SK-N-MC (cell line): ENCODE results near the gene HJURP.
"Not testable (repeated sequence)": the region's sequence is repeated elsewhere in the genome, so short reads cannot be mapped to it uniquely, and the experiment has no call there.

Source experiments
- DNase-seq: peaks from one replicate; pipeline ENCODE4 v3.0.0-alpha.2; 2011; ENCODE audit warnings: low read depth, low spot score
- H3K27ac ChIP-seq: fragments of 200-600 bp; sonication (generic); 2 replicates; pipeline ENCODE4 v1.5.1; 2016; ENCODE audit warnings: mixed run types
- H3K36me3 ChIP-seq: fragments of 200-600 bp; sonication (generic); 2 replicates; pipeline ENCODE4 v1.6.1; 2017; ENCODE audit warnings: antibody characterized with exemption, low read length, mixed read lengths; ENCODE audit not compliant: insufficient read depth
- H3K4me3 ChIP-seq: fragments of 200-600 bp; sonication (generic); 2 replicates; pipeline ENCODE4 v1.5.1; 2016
- H3K9ac ChIP-seq: fragments of 200-600 bp; sonication (generic); 2 replicates; pipeline ENCODE4 v1.8.0; 2017; ENCODE audit warnings: mixed run types, mixed read lengths; ENCODE audit not compliant: insufficient read length
- H3K9me3 ChIP-seq: fragments of 200-600 bp; sonication (generic); 2 replicates; pipeline ENCODE4 v1.6.1; 2017; ENCODE audit warnings: low read depth, mild to moderate bottlenecking, antibody characterized with exemption, low read length, moderate library complexity, mixed read lengths
- EZH2 ChIP-seq: fragments of 200-600 bp; sonication (generic); IDR thresholded peaks from one replicate; pipeline ENCODE4 v1.6.1; 2017; ENCODE audit warnings: antibody characterized with exemption
- FOXP2 ChIP-seq: optimal IDR thresholded peaks from 2 replicates; pipeline ENCODE3; 2011; ENCODE audit warnings: mild to moderate bottlenecking, moderate library complexity; ENCODE audit not compliant: insufficient read depth; ENCODE audit errors: extremely low read length, control extremely low read depth
- POLR2AphosphoS5 ChIP-seq: IDR thresholded peaks from 2 replicates; pipeline ENCODE4 v1.6.1; 2012; ENCODE audit warnings: mild to moderate bottlenecking, low read depth, low read length, borderline replicate concordance

The HJURP gene, protein sequence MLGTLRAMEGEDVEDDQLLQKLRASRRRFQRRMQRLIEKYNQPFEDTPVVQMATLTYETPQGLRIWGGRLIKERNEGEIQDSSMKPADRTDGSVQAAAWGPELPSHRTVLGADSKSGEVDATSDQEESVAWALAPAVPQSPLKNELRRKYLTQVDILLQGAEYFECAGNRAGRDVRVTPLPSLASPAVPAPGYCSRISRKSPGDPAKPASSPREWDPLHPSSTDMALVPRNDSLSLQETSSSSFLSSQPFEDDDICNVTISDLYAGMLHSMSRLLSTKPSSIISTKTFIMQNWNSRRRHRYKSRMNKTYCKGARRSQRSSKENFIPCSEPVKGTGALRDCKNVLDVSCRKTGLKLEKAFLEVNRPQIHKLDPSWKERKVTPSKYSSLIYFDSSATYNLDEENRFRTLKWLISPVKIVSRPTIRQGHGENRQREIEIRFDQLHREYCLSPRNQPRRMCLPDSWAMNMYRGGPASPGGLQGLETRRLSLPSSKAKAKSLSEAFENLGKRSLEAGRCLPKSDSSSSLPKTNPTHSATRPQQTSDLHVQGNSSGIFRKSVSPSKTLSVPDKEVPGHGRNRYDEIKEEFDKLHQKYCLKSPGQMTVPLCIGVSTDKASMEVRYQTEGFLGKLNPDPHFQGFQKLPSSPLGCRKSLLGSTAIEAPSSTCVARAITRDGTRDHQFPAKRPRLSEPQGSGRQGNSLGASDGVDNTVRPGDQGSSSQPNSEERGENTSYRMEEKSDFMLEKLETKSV

GRCh38 chr2:233854241-233854981 lies at the start of gene HJURP:
Gene HJURP (minus strand): TSS chr2:233854535. CDS start chr2:233854500, 35 bp downstream.
- Histone ChIP-seq H3K36me3 (peaks cover 42% of the 10 kb centered on the region), H3K27ac (peak within 1 kb of the TSS; percentile 84), H3K4me3 (peak within 1 kb of the TSS; percentile 98), H3K9me3 (no peaks in the 10 kb centered on the region), H3K9ac (peak within 1 kb of the TSS; percentile 95)
- peak; percentile 65 for DNase-seq
- no peak for TF ChIP-seq FOXP2
- no peak for TF ChIP-seq EZH2
- peak; percentile 88; the same call in 1 of the 2 replicates for TF ChIP-seq POLR2AphosphoS5

DNA sequence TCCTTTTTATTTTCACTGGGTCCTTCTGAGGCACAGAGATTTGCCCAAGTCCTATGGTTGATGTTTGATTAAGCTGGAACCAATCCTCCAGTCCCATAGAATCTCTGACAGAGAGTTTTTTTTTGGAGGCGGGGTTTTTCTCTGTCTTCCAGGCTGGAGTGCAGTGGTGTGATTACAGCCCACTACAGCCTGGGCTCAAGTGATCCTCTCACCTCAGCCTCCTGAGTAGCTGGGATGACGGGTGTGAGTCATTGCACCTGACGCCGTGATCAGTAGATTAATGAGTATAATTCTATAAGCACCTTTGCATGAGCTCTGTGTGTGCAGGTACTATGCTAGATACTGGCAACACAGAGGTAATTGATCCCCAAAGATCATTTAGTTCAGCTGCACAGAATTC lies 47.5 kb upstream of the HJURP start:
- H3K9ac ChIP-seq, result no peak overlapping the region
- H3K9me3 ChIP-seq, result no peaks in the 10 kb centered on the region
- DNase-seq, result no peak
- no peak overlapping the region for H3K27ac ChIP-seq
- TF ChIP-seq EZH2, result no peak
- TF ChIP-seq FOXP2, result no peak
- no peak for TF ChIP-seq POLR2AphosphoS5
- no peaks in the 10 kb centered on the region for H3K36me3 ChIP-seq
- H3K4me3 ChIP-seq, result no peak overlapping the region

- TF ChIP-seq POLR2AphosphoS5, result no peak
- no peak for TF ChIP-seq EZH2
- no peak for TF ChIP-seq FOXP2
- no peak overlapping the region for H3K9ac ChIP-seq
- H3K36me3 ChIP-seq, result no peaks in the 10 kb centered on the region
- H3K27ac ChIP-seq, result no peak overlapping the region
- H3K4me3 ChIP-seq, result no peak overlapping the region
- H3K9me3 ChIP-seq, result no peaks in the 10 kb centered on the region
- no peak for DNase-seq
Observed at GRCh38 chr2:233901367-233901766, 47.0 kb upstream of the HJURP start.

DNA sequence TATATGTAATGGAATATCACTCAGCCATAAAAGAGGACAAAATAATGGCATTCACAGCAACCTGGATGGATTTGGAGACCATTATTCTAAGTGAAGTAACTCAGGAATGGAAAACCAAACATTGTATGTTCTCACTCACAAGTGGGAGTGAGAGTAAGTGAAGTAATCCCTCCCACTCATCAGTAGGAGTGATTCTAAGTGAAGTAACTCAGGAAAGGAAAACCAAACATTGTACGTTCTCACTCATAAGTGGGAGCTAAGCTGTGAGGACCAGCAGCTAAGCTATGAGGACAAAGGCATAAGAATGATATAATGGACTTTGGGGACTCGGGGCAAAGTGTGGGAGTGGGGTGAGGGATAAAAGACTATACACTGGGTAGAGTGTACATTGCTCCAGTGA lies 41.9 kb upstream of the HJURP start:
- H3K9ac ChIP-seq, H3K9me3 ChIP-seq, H3K27ac ChIP-seq, H3K36me3 ChIP-seq, DNase-seq, H3K4me3 ChIP-seq: not testable (repeated sequence)

DNA sequence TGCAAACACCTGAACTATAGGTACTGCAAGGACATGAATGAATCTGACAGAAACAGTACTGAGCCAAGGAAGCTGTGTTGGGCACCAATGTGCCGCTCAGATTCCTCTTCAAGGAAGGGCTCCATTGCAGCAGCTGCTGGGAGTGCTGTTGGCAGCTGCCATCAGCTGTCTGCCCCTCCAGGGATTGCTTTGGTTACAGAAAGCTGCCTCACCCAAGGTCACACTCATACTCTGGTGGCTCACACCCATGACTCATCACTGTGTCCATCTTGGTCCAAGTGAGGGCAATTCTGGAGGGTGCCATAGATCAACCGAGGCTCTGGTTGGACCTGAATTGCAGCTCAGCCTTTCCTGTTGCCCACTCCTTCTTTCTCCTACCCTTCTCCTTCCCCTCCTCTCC lies 38.5 kb upstream of the HJURP start:
- DNase-seq, result no peak
- TF ChIP-seq EZH2 (no peak), POLR2AphosphoS5 (no peak), FOXP2 (no peak)
- no peaks in the 10 kb centered on the region for H3K36me3 ChIP-seq

GRCh38 chr2:233882353-233882752 lies 28.0 kb upstream of the HJURP start:
- H3K9me3 ChIP-seq, result peaks cover 6% of the 10 kb centered on the region; the same call in 1 of the 2 replicates
- H3K27ac ChIP-seq, result no peak overlapping the region
- no peaks in the 10 kb centered on the region for H3K36me3 ChIP-seq
- no peak for TF ChIP-seq FOXP2
- TF ChIP-seq EZH2, result no peak
- no peak for TF ChIP-seq POLR2AphosphoS5
- no peak for DNase-seq
- H3K4me3 ChIP-seq, result no peak overlapping the region
- no peak overlapping the region for H3K9ac ChIP-seq

More for the DNA sequence above, 38.5 kb upstream of the HJURP start:
- H3K9ac ChIP-seq, result no peak overlapping the region
- H3K4me3 ChIP-seq, result no peak overlapping the region
- no peak overlapping the region for H3K27ac ChIP-seq
- no peaks in the 10 kb centered on the region for H3K9me3 ChIP-seq

DNA sequence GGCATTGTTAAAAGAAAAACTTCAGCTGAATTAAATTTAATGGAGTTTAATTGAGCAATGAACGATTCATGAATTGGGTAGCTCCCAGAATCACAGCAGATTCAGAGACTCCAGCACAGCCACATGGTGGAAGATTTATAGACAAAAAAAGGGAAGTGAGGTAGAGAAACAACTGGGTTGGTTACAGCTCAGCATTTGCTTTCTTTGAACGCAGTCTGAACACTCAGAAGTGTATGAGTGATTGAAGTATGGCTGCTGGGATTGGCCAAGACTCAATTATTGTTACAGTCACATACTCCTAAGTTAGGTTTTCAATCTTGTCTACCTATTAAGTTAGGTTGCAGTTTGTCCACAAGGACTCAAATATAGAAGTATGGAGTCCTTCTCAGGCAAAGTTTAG lies 17.8 kb upstream of the HJURP start:
- H3K9me3 ChIP-seq, DNase-seq, H3K9ac ChIP-seq, H3K36me3 ChIP-seq, H3K4me3 ChIP-seq, H3K27ac ChIP-seq: not testable (repeated sequence)

GRCh38 chr2:233871432-233871831 lies 17.1 kb upstream of the HJURP start:
- Histone ChIP-seq H3K9me3 (peaks cover 4% of the 10 kb centered on the region; the same call in 1 of the 2 replicates), H3K27ac (no peak overlapping the region), H3K36me3 (no peaks in the 10 kb centered on the region), H3K9ac (no peak overlapping the region), H3K4me3 (no peak overlapping the region)
- TF ChIP-seq POLR2AphosphoS5 (no peak), EZH2 (no peak), FOXP2 (no peak)
- DNase-seq, result no peak
